ENCODE results near the gene MYOM3. TPM values are rescaled to one million over a fixed set of nuclear protein-coding genes. Genes with fewer than 3 reads are reported as not detected.

The MYOM3 gene
- polyA plus RNA-seq, 1 donor (not counting 4 experiments of a cell fraction or from before 2014, with no cell fraction given) = 0.49 TPM

GRCh38 chr1:24124980-24125379, 13.0 kb upstream of the MYOM3 start:
- Histone ChIP-seq H3K79me2 (ENCODE audit: control insufficient read depth, insufficient read depth, low read length) (no peaks in the 10 kb centered on the region), H3K9me3 (ENCODE audit: control insufficient read depth, low read depth, low read length) (no peaks in the 10 kb centered on the region), H3K9ac (ENCODE audit: control insufficient read depth, extremely low read depth, insufficient read depth, low read length) (no peak overlapping the region), H3K9me1 (ENCODE audit: control insufficient read depth, extremely low read depth, insufficient read depth, low read length) (no peaks in the 10 kb centered on the region), H2AFZ (ENCODE audit: control insufficient read depth, low read length) (no peak overlapping the region), H3K4me3 (ENCODE audit: control insufficient read depth in 2 of 3, extremely low read depth in 1 of 3, insufficient read depth in 2 of 3, low read depth in 1 of 3, low read length in 3 of 3) (no peak overlapping the region), H3K4me1 (ENCODE audit: control insufficient read depth, extremely low read depth, insufficient read depth, low read length) (peaks cover 10% of the 10 kb centered on the region), H3K27ac (ENCODE audit: control insufficient read depth, insufficient read depth, low read length) (no peak overlapping the region), H4K20me1 (ENCODE audit: control insufficient read depth, extremely low read depth, insufficient read depth, low read length) (no peaks in the 10 kb centered on the region), H3K27me3 (ENCODE audit: control insufficient read depth, extremely low read depth, insufficient read depth, low read length) (no peaks in the 10 kb centered on the region), H3K4me2 (ENCODE audit: control insufficient read depth, extremely low read depth, insufficient read depth, low read depth, low read length) (no peak overlapping the region), H3K36me3 (ENCODE audit: control insufficient read depth in 2 of 2, extremely low read depth in 1 of 2, insufficient read depth in 2 of 2, low read length in 2 of 2) (peaks cover 0 to 3% of the 10 kb centered on the region in 2 experiments)
- no peak for DNase-seq (ENCODE audit: low read depth, low spot score)
- dilution Hi-C loops (cut with MboI; ENCODE audit: extremely low pct_ligation_motif_present, low sequenced_read_pairs) = no loop called here
- TF ChIP-seq CTCF (optimal IDR thresholded peaks at IDR 0.05 in 1 of 3, IDR thresholded peaks at IDR 0.05 in 1 of 3, conservative IDR thresholded peaks at IDR 0.05 in 1 of 3; ENCODE audit: extremely low read depth in 1 of 3, insufficient read depth in 2 of 3, low read length in 3 of 3) (no peak), EZH2 (IDR thresholded peaks at IDR 0.05; ENCODE audit: low read length) (no peak)
- FAIRE-seq = no peak

GRCh38 chr1:24123611-24124010, 11.7 kb upstream of the MYOM3 start:
- Histone ChIP-seq H3K27me3 (ENCODE audit: control insufficient read depth, extremely low read depth, insufficient read depth, low read length) (no peaks in the 10 kb centered on the region), H3K27ac (ENCODE audit: control insufficient read depth, insufficient read depth, low read length) (no peak overlapping the region), H2AFZ (ENCODE audit: control insufficient read depth, low read length) (no peak overlapping the region), H4K20me1 (ENCODE audit: control insufficient read depth, extremely low read depth, insufficient read depth, low read length) (no peaks in the 10 kb centered on the region), H3K4me3 (ENCODE audit: control insufficient read depth in 2 of 3, extremely low read depth in 1 of 3, insufficient read depth in 2 of 3, low read depth in 1 of 3, low read length in 3 of 3) (no peak overlapping the region), H3K79me2 (ENCODE audit: control insufficient read depth, insufficient read depth, low read length) (no peaks in the 10 kb centered on the region), H3K36me3 (ENCODE audit: control insufficient read depth in 2 of 2, extremely low read depth in 1 of 2, insufficient read depth in 2 of 2, low read length in 2 of 2) (peaks cover 0 to 3% of the 10 kb centered on the region in 2 experiments), H3K4me1 (ENCODE audit: control insufficient read depth, extremely low read depth, insufficient read depth, low read length) (peaks cover 20% of the 10 kb centered on the region), H3K4me2 (ENCODE audit: control insufficient read depth, extremely low read depth, insufficient read depth, low read depth, low read length) (no peak overlapping the region), H3K9me1 (ENCODE audit: control insufficient read depth, extremely low read depth, insufficient read depth, low read length) (no peaks in the 10 kb centered on the region), H3K9me3 (ENCODE audit: control insufficient read depth, low read depth, low read length) (no peaks in the 10 kb centered on the region), H3K9ac (ENCODE audit: control insufficient read depth, extremely low read depth, insufficient read depth, low read length) (no peak overlapping the region)
- FAIRE-seq = no peak
- no peak for DNase-seq (ENCODE audit: low read depth, low spot score)
- dilution Hi-C loops (cut with MboI; ENCODE audit: extremely low pct_ligation_motif_present, low sequenced_read_pairs) = no loop called here
- TF ChIP-seq EZH2 (IDR thresholded peaks at IDR 0.05; ENCODE audit: low read length) (no peak), CTCF (optimal IDR thresholded peaks at IDR 0.05 in 1 of 3, IDR thresholded peaks at IDR 0.05 in 1 of 3, conservative IDR thresholded peaks at IDR 0.05 in 1 of 3; ENCODE audit: extremely low read depth in 1 of 3, insufficient read depth in 2 of 3, low read length in 3 of 3) (no peak)
